B cell (primary cell): ENCODE measurements around the gene GPATCH8. TPM values are rescaled to one million over a fixed set of nuclear protein-coding genes. Genes with fewer than 3 reads are reported as not detected.

Experiments
- ATAC-seq: fragments of 200-7000 bp; cut with Tn5 transposase; one replicate; pipeline ENCODE4 v1.10.0; 2021; ENCODE audit warnings: low read depth, mild to moderate bottlenecking, moderate number of reproducible peaks, moderate library complexity
- CTCF ChIA-PET: fragments of 350-600 bp; sonication (Branson Sonifier 250); formaldehyde crosslinking; loops from one replicate; lab custom pipeline; 2021; ENCODE audit warnings: antibody characterized with exemption, inconsistent platforms; lab: Charles Lee
- POLR2A ChIA-PET: fragments of 350-600 bp; sonication (Branson Sonifier 250); formaldehyde crosslinking; loops from one replicate; lab custom pipeline; 2021; ENCODE audit warnings: antibody characterized with exemption; lab: Charles Lee
- DNase-seq: peaks from one replicate; pipeline ENCODE4 v3.0.0; 2013
- H2AFZ ChIP-seq: 2 replicates; pipeline ENCODE4 v1.6.1; 2012; ENCODE audit warnings: mild to moderate bottlenecking, low read depth, low read length; ENCODE audit not compliant: insufficient read depth, poor library complexity, severe bottlenecking
- H3K27ac ChIP-seq, 2 donors: 1 replicate in 1 of 2; 2 replicates in 1 of 2; pipeline ENCODE4 v1.5.1; 2012 to 2013; ENCODE audit warnings: low read length in 2 of 2, mild to moderate bottlenecking in 2 of 2, moderate library complexity in 1 of 2
- H3K27me3 ChIP-seq, 4 experiments: fragments of 200-600 bp in 1 of 4; sonication (generic) in 1 of 4; replicated peaks in 1 of 4; 1 replicate in 2 of 4; 2 replicates in 2 of 4; pipeline versions ENCODE4 v1.6.1 to v1.7.0; 2013 to 2016; ENCODE audit warnings: low read length in 3 of 4, mild to moderate bottlenecking in 2 of 4, mixed read lengths in 1 of 4, moderate library complexity in 1 of 4; ENCODE audit not compliant: insufficient read depth in 4 of 4, control insufficient read depth in 3 of 4; ENCODE audit errors: control extremely low read depth in 1 of 4
- H3K36me3 ChIP-seq, 2 experiments: replicated peaks in 1 of 2; 1 replicate in 1 of 2; 2 replicates in 1 of 2; pipeline versions ENCODE4 v1.6.1 to v1.7.1; 2013; ENCODE audit warnings: low read length in 1 of 2; ENCODE audit not compliant: insufficient read depth in 2 of 2, control insufficient read depth in 1 of 2; ENCODE audit errors: control extremely low read depth in 1 of 2, extremely low read depth in 1 of 2
- H3K4me1 ChIP-seq, 2 donors: fragments of 200-600 bp in 1 of 2; sonication (generic) in 1 of 2; 1 replicate in 1 of 2; 2 replicates in 1 of 2; pipeline versions ENCODE4 v1.5.1 to v1.6.1; 2013 to 2017; ENCODE audit warnings: low read length in 2 of 2; ENCODE audit not compliant: control insufficient read depth in 2 of 2, insufficient read depth in 2 of 2
- H3K4me2 ChIP-seq: replicated peaks from 2 replicates; pipeline ENCODE3; 2012; ENCODE audit warnings: mild to moderate bottlenecking, low read depth, low read length; ENCODE audit not compliant: poor library complexity, severe bottlenecking
- H3K4me3 ChIP-seq, 5 experiments: fragments of 200-600 bp in 1 of 5; sonication (generic) in 1 of 5; 1 replicate in 3 of 5; 2 replicates in 2 of 5; pipeline versions ENCODE4 v1.5.1 to v1.7.0; 2011 to 2016; ENCODE audit warnings: low read length in 4 of 5, mild to moderate bottlenecking in 4 of 5, low read depth in 2 of 5, control low read depth in 1 of 5, moderate library complexity in 1 of 5; ENCODE audit not compliant: insufficient read depth in 1 of 5; ENCODE audit errors: control extremely low read depth in 1 of 5, extremely low read depth in 1 of 5
- H3K79me2 ChIP-seq: fragments of 200-600 bp; sonication (generic); one replicate; pipeline ENCODE4 v1.6.0; 2016; ENCODE audit warnings: low read length; ENCODE audit not compliant: control insufficient read depth, insufficient read depth
- H3K9ac ChIP-seq: fragments of 200-600 bp; sonication (generic); 2 replicates; pipeline ENCODE4 v1.6.1; 2017; ENCODE audit warnings: mild to moderate bottlenecking, low read length, moderate library complexity
- H3K9me3 ChIP-seq, 3 donors: one replicate each; pipeline versions ENCODE4 v1.6.1 to v1.7.1; 2013; ENCODE audit warnings: low read length in 2 of 3; ENCODE audit not compliant: control insufficient read depth in 2 of 3, insufficient read depth in 1 of 3; ENCODE audit errors: control extremely low read depth in 1 of 3
- H4K20me1 ChIP-seq: 2 replicates; pipeline ENCODE4 v1.6.0; 2012; ENCODE audit warnings: mild to moderate bottlenecking, low read length; ENCODE audit not compliant: insufficient read depth, control insufficient read depth, poor library complexity, severe bottlenecking
- H3K27ac Mint-ChIP-seq: one replicate; pipeline ENCODE4 v1.8.0; 2021; ENCODE audit warnings: mixed read lengths
- H3K27me3 Mint-ChIP-seq: one replicate; pipeline ENCODE4 v1.8.0; 2021; ENCODE audit warnings: mixed read lengths
- H3K4me1 Mint-ChIP-seq: one replicate; pipeline ENCODE4 v1.8.0; 2021; ENCODE audit warnings: mixed read lengths
- H3K4me3 Mint-ChIP-seq: one replicate; pipeline ENCODE4 v1.8.0; 2021; ENCODE audit warnings: mixed read lengths
- H3K9me3 Mint-ChIP-seq: one replicate; pipeline ENCODE4 v1.8.0; 2022; ENCODE audit warnings: mixed read lengths; ENCODE audit not compliant: insufficient read depth
- EZH2 ChIP-seq: IDR thresholded peaks from 2 replicates; pipeline ENCODE4 v1.6.1; 2012; ENCODE audit warnings: borderline replicate concordance, low read depth, mild to moderate bottlenecking, moderate library complexity, low read length; ENCODE audit not compliant: insufficient read depth, poor library complexity, severe bottlenecking
- WGBS: methylation state at CpG from one replicate; pipeline ENCODE4 v1.1.5; 2013; ENCODE audit warnings: missing lambda C conversion rate; ENCODE audit not compliant: insufficient coverage; 5-methylcytosine and 5-hydroxymethylcytosine counted together
- intact Hi-C: fragments of 100-400 bp; cut with micrococcal nuclease; formaldehyde crosslinking; loops from one replicate; pipeline ENCODE4 v1.10.0; 2022
- polyA plus RNA-seq: library from polyadenylated mRNA; depleted of rRNA; stranded (reverse); fragments of >200 nt; gene quantifications from 2 replicates; pipeline ENCODE4 v1.2.3, GENCODE V29; 2012
- total RNA-seq, 2 donors: library from RNA; stranded (reverse); fragments of 120-200 nt in 1 of 2; gene quantifications; 1 replicate in 1 of 2; 2 replicates in 1 of 2; pipeline versions ENCODE4 v1.2.3 to v1.2.4, GENCODE V29; 2013 to 2022
- TF ChIP-seq, protein P1 (sequence below): fragments of 200-600 bp; IDR thresholded peaks from one replicate; pipeline ENCODE4 v1.8.0; 2022; ENCODE audit warnings: antibody characterized with exemption, mild to moderate bottlenecking

Gene GPATCH8
- total and polyA plus RNA-seq, 2 donors (not counting 1 experiment from before 2014, with no cell fraction given): 28.3 to 83.4 TPM

DNA sequence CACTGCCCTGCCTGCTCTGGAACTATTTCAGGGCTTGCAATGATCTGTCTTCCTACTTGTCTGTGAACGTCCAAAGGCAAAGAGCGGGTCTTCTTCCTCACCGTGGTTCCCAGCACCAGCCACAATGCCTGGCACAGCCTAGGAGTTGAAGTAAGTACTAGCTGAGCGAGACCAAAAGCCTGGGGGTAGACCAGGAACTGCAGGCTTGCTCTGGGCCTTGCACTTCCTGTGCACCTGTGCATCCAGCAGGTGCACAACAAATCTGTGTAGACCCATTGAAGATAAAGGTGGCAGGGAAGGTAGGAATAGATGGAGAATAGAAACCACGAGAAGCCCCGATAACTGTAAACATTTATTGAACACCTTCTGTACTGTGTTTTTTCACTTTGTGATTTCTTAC is 144.2 kb downstream of the GPATCH8 start:
- H4K20me1 ChIP-seq: no peaks in the 10 kb centered on the region
- peaks cover 0 to 22% (median 6%) of the 10 kb centered on the region in 4 experiments for H3K27me3 ChIP-seq
- Mint-ChIP-seq H3K27ac (no peak overlapping the region), H3K4me3 (no peak overlapping the region), H3K9me3 (no peaks in the 10 kb centered on the region), H3K4me1 (peaks cover 11% of the 10 kb centered on the region), H3K27me3 (peaks cover 10% of the 10 kb centered on the region)
- H3K27ac ChIP-seq: no peak overlapping the region
- no peaks in the 10 kb centered on the region for H3K36me3 ChIP-seq
- TF ChIP-seq, protein P1, sequence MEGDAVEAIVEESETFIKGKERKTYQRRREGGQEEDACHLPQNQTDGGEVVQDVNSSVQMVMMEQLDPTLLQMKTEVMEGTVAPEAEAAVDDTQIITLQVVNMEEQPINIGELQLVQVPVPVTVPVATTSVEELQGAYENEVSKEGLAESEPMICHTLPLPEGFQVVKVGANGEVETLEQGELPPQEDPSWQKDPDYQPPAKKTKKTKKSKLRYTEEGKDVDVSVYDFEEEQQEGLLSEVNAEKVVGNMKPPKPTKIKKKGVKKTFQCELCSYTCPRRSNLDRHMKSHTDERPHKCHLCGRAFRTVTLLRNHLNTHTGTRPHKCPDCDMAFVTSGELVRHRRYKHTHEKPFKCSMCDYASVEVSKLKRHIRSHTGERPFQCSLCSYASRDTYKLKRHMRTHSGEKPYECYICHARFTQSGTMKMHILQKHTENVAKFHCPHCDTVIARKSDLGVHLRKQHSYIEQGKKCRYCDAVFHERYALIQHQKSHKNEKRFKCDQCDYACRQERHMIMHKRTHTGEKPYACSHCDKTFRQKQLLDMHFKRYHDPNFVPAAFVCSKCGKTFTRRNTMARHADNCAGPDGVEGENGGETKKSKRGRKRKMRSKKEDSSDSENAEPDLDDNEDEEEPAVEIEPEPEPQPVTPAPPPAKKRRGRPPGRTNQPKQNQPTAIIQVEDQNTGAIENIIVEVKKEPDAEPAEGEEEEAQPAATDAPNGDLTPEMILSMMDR: no peak
- TF ChIP-seq EZH2: no peak
- no peak overlapping the region for H3K4me2 ChIP-seq
- H3K4me1 ChIP-seq: peaks cover 8 to 19% of the 10 kb centered on the region in 2 donors
- H3K9ac ChIP-seq: no peak overlapping the region
- ChIA-PET CTCF (interaction anchor here (0.9 to 1.6 kb wide), 4 partner anchors 28 to 155 kb away, joined by 3 to 4 read pairs (median 4); no protein-coding TSS in a partner anchor), POLR2A (no interaction called here)
- ATAC-seq (no peak), DNase-seq (no peak)
- 33% methylated on average over 3 of the region's 6 CpGs for WGBS
- no peaks in the 10 kb centered on the region for H3K79me2 ChIP-seq
- H2AFZ ChIP-seq: no peak overlapping the region
- H3K4me3 ChIP-seq: no peak overlapping the region
- intact Hi-C loops: no loop called here
- H3K9me3 ChIP-seq: no peaks in the 10 kb centered on the region

DNA sequence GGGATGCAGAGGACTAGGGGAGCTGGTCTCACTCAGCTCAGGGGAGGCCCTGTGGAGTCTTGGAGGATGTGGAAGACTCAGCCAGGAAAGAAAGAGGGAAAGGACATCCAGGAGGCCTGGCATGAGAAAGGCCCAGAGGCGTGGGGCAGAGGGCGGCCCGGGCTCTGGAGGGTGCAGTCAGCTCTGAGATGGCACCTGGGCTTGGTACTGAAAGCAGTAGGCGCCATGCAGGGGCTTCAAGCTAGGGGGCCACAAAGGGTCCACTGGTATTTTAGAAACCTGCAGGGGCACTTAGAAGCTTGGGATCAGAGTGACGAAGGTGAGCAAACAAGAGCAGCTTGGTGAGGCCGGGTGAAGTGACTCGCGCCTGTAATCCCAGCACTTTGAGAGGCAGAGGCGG is 145.1 kb downstream of the GPATCH8 start:
- CTCF ChIA-PET: interaction anchor here (0.9 to 1.5 kb wide), 7 partner anchors 9 to 154 kb away, joined by 3 to 6 read pairs (median 4); partner anchors contain the start of gene GRN
- Histone ChIP-seq H3K27ac (no peak overlapping the region), H3K79me2 (no peaks in the 10 kb centered on the region), H2AFZ (no peak overlapping the region), H3K9me3 (no peaks in the 10 kb centered on the region), H3K4me1 (peaks cover 10 to 14% of the 10 kb centered on the region in 2 donors), H3K27me3 (peaks cover 0 to 17% (median 6%) of the 10 kb centered on the region in 4 experiments), H3K36me3 (peaks cover 0 to under 1% of the 10 kb centered on the region in 2 experiments), H3K9ac (no peak overlapping the region), H3K4me2 (no peak overlapping the region), H3K4me3 (no peak overlapping the region), H4K20me1 (peaks cover 3% of the 10 kb centered on the region)
- H3K4me1 Mint-ChIP-seq: peaks cover 10% of the 10 kb centered on the region
- intact Hi-C loops: no loop called here
- H3K27me3 Mint-ChIP-seq: peaks cover 10% of the 10 kb centered on the region
- H3K9me3 Mint-ChIP-seq: no peaks in the 10 kb centered on the region
- no peak for TF ChIP-seq EZH2
- TF ChIP-seq, protein P1: no peak
- WGBS: 96% methylated on average over 9 of the region's 9 CpGs
- no peak overlapping the region for H3K27ac Mint-ChIP-seq
- POLR2A ChIA-PET: no interaction called here
- ATAC-seq: no peak
- no peak for DNase-seq
- no peak overlapping the region for H3K4me3 Mint-ChIP-seq
